Lower leg skin (tissue), 4 donors: Measurements from ENCODE around the gene DRD2. TPM values are rescaled to one million over a fixed set of nuclear protein-coding genes. Genes with fewer than 3 reads are reported as not detected.

Experiments used
- DNase-seq, 2 donors: peaks; one replicate each; pipeline ENCODE4 v3.0.0-alpha.2; 2019; ENCODE audit warnings: low spot score in 2 of 2
- H3K4me3 ChIP-seq: fragments of 200-600 bp; sonication (generic); 2 replicates; pipeline ENCODE4 v1.5.1; 2017; ENCODE audit warnings: mild to moderate bottlenecking, low read depth; ENCODE audit not compliant: poor library complexity, severe bottlenecking
- POLR2A ChIP-seq, 2 donors: fragments of 450-650 bp; IDR thresholded peaks; one replicate each; pipeline ENCODE4 v1.6.1; 2016 to 2017; ENCODE audit warnings: antibody characterized with exemption in 2 of 2, mild to moderate bottlenecking in 1 of 2, moderate library complexity in 1 of 2
- WGBS, 2 donors: methylation state at CpG; one replicate each; pipeline ENCODE4 v1.1.5; 2018; 5-methylcytosine and 5-hydroxymethylcytosine counted together
- intact Hi-C: fragments of 100-400 bp; cut with DNase I; formaldehyde crosslinking; loops from one replicate; pipeline ENCODE4 v1.15.0; 2023; ENCODE audit warnings: low total_unique reads
- total RNA-seq, 4 donors: library from RNA; depleted of rRNA; stranded (reverse); fragments of >200 nt; gene quantifications; one replicate each; pipeline ENCODE4 v1.1.0, GENCODE V29; 2016
- TF ChIP-seq, protein P1 (sequence below), 3 donors: fragments of 450-650 bp; IDR thresholded peaks; one replicate each; pipeline ENCODE4 v1.5.1; 2016; ENCODE audit warnings: antibody characterized with exemption in 3 of 3, mild to moderate bottlenecking in 3 of 3, moderate library complexity in 2 of 3

The DRD2 gene
- total RNA-seq, 4 donors from 2014 or later = 0.11 to 0.81 (median 0.22) TPM; not detected in 1

DNA sequence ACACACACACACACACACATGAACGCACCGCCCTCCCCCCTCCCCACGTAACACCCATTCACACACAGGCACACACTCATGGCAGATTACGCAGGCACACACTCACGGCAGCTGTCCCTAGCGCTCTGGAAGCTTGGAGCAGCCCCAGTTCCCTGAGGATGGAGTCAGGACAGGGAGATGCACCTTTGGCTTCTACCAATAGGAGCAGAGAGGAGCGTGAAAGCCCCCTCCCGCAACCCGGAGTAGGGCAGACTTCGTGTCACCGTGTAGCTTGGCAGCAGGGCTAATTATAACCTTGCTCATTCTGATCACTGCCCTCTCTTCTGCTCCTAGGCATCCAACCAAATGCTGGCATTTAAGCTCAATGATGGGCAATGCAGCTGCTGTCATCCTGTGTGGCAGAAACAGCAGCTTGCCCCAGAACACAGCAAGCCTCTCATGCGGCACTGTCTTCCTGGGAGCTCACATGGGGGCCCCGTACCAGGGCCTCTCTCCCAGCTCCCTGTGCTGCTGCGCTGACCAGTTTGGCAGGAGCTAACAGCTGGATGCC is 55.7 kb downstream of the DRD2 start:
- WGBS, 2 donors = 74 to 78% methylated on average over 12 to 14 of the region's 14 CpGs
- intact Hi-C loops = no loop called here
- no peak overlapping the region for H3K4me3 ChIP-seq
- no peak for DNase-seq
- TF ChIP-seq POLR2A (IDR thresholded peaks at IDR 0.05) = no peak
- TF ChIP-seq, protein P1, sequence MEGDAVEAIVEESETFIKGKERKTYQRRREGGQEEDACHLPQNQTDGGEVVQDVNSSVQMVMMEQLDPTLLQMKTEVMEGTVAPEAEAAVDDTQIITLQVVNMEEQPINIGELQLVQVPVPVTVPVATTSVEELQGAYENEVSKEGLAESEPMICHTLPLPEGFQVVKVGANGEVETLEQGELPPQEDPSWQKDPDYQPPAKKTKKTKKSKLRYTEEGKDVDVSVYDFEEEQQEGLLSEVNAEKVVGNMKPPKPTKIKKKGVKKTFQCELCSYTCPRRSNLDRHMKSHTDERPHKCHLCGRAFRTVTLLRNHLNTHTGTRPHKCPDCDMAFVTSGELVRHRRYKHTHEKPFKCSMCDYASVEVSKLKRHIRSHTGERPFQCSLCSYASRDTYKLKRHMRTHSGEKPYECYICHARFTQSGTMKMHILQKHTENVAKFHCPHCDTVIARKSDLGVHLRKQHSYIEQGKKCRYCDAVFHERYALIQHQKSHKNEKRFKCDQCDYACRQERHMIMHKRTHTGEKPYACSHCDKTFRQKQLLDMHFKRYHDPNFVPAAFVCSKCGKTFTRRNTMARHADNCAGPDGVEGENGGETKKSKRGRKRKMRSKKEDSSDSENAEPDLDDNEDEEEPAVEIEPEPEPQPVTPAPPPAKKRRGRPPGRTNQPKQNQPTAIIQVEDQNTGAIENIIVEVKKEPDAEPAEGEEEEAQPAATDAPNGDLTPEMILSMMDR (IDR thresholded peaks at IDR 0.05) = no peak

DNA sequence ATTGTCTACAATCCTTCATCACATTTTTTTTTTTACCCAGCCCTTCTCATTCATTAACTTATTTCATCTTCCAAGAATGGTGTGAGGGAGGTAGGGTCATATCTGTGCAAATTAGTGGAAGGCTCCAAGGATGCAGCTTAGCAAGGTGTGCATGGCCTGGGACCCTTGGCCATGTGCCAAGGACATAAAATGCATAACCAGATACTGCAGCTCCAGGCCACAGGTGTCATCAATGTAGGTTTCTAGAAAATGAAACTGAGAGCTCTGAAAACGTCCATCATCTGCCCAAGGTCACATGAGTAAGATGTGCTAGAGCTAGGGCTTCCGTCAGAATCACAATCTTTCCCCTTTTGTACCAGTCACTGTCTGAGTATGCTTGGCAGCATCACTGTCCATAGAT is 57.8 kb downstream of the DRD2 start:
- WGBS, 2 donors = 68 to 73% methylated on average over 2 of the region's 2 CpGs
- TF ChIP-seq, protein P1 (IDR thresholded peaks at IDR 0.05) = no peak
- no peak for TF ChIP-seq POLR2A (IDR thresholded peaks at IDR 0.05)
- intact Hi-C loops = no loop called here
- H3K4me3 ChIP-seq = no peak overlapping the region
- DNase-seq = no peak

DNA sequence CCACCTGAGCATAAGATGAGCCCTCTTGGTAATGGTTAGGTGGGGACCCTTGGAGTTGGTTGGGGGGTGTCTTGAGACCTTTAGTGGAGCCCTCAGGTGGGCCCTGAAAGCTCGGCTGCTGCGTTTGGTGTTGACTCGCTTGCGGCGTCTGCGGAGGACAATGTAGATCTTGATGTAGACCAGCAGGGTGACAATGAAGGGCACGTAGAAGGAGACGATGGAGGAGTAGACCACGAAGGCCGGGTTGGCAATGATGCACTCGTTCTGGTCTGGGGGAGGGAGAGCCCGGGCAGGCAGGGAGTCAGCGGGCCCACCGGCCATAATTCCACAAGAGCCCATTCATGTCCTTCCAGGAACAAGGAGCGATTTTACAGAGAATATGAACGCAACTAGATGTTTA is 59.9 kb downstream of the DRD2 start:
- H3K4me3 ChIP-seq = no peak overlapping the region
- WGBS, 2 donors = 96 to 97% methylated on average over 16 of the region's 16 CpGs
- TF ChIP-seq, protein P1 (IDR thresholded peaks at IDR 0.05) = no peak
- TF ChIP-seq POLR2A (IDR thresholded peaks at IDR 0.05) = no peak
- DNase-seq = no peak
- intact Hi-C loops = no loop called here

DNA sequence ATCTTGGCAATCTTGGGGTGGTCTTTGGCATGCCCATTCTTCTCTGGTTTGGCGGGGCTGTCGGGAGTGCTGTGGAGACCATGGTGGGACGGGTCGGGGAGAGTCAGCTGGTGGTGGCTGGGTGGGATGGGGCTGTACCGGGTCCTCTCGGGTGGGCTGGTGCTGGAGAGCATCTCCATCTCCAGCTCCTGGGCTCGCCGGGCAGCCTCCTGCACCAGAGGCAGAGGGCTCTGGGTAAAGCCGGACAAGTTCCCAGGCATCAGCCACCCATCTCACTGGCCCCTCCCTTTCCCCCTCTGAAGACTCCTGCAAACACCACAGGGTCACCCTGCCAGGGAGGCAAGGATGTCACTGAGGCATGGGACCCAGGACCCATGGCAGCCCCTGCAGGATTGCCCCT is 62.5 kb downstream of the DRD2 start:
- TF ChIP-seq, protein P1 (IDR thresholded peaks at IDR 0.05) = no peak
- no peak for TF ChIP-seq POLR2A (IDR thresholded peaks at IDR 0.05)
- no peak for DNase-seq
- 87 to 94% methylated on average over 8 to 9 of the region's 9 CpGs for WGBS, 2 donors
- intact Hi-C loops = no loop called here
- H3K4me3 ChIP-seq = no peak overlapping the region

DNA sequence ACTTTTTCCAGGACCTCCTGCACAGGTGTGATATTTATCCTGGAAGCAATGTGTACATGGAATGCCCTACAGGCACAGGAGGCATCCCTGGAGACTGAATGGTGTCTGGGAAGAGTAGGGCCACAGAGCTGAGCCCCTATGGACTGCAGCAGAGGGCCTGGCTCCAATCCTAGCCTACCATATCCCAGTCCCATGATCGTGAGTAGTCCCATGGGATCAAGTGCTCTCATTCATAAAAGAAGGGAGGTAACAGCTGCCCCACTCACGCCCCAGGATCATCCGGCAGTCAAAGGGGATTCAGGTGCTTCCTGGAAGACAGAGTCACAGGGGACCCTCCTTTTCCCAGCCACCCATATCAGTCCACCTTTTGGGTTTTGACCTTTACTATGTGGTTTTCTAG is 63.7 kb downstream of the DRD2 start:
- no peak for DNase-seq
- no peak overlapping the region for H3K4me3 ChIP-seq
- intact Hi-C loops = no loop called here
- WGBS, 2 donors = 87 to 88% methylated on average over 3 of the region's 3 CpGs
- TF ChIP-seq POLR2A (IDR thresholded peaks at IDR 0.05) = no peak

DNA sequence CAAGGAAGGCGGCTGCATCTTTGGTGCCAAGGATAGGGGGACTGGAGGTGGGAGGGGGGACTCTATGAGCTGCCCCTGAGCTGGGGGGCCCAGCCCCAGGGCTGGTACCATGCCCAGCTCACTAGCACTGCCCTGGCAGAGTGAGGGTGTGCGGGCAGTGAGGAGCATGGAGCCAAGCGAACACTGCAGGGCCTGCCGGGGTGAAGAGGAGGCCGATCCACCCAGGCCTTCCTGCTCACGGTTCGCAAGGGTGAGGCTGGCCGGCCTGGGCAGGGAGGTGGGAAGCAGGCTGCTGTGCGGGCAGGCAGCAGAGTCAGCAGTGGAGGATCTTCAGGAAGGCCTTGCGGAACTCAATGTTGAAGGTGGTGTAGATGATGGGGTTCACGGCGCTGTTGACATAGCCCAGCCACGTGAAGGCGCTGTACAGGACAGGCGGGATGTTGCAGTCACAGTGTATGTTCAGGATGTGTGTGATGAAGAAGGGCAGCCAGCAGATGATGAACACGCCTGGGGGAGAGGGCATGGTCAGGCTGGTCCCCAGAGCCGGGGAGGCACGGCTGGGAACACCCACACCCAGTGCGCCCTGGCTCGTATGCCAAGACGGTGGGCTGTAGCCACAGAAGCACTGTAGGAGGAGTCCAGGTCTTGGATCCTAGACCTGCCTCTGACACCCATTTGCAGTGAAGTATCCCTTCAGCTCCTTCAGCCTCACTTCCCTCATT is 64.6 kb downstream of the DRD2 start:
- WGBS, 2 donors = 89 to 90% methylated on average over 20 to 21 of the region's 21 CpGs
- intact Hi-C loops = no loop called here
- no peak for DNase-seq
- H3K4me3 ChIP-seq = no peak overlapping the region
- TF ChIP-seq, protein P1 (IDR thresholded peaks at IDR 0.05) = no peak
- TF ChIP-seq POLR2A (IDR thresholded peaks at IDR 0.05) = no peak
